Activated B cell treated with CpG ODN at 0.5 μM for 24 hours (primary cell): Measurements from ENCODE around the gene SRGAP2C. TPM values are rescaled to one million over a fixed set of nuclear protein-coding genes. Genes with fewer than 3 reads are reported as not detected.
"Not testable (repeated sequence)": the region's sequence is repeated elsewhere in the genome, so short reads cannot be mapped to it uniquely, and the experiment has no call there.

Experiments used
- ATAC-seq: fragments of 200-7000 bp; cut with Tn5 transposase; one replicate; pipeline ENCODE4 v1.10.0; 2021; ENCODE audit warnings: low read depth, mild to moderate bottlenecking, moderate library complexity
- CTCF ChIA-PET: fragments of 350-600 bp; sonication (Branson Sonifier 250); formaldehyde crosslinking; loops from one replicate; lab custom pipeline; 2021; ENCODE audit warnings: antibody characterized with exemption; lab: Charles Lee
- POLR2A ChIA-PET: fragments of 350-600 bp; sonication (Branson Sonifier 250); formaldehyde crosslinking; loops from one replicate; lab custom pipeline; 2021; ENCODE audit warnings: antibody characterized with exemption; lab: Charles Lee
- DNase-seq: peaks from one replicate; pipeline ENCODE4 v3.0.0; 2022
- H3K27ac Mint-ChIP-seq: one replicate; pipeline ENCODE4 v1.8.0; 2020; ENCODE audit warnings: mixed read lengths
- H3K27me3 Mint-ChIP-seq: one replicate; pipeline ENCODE4 v1.8.0; 2021; ENCODE audit warnings: mixed read lengths
- H3K36me3 Mint-ChIP-seq: one replicate; pipeline ENCODE4 v1.8.0; 2021; ENCODE audit warnings: low read depth, mixed read lengths
- H3K4me1 Mint-ChIP-seq: one replicate; pipeline ENCODE4 v1.8.0; 2021; ENCODE audit warnings: mixed read lengths
- H3K4me3 Mint-ChIP-seq: one replicate; pipeline ENCODE4 v1.8.0; 2020; ENCODE audit warnings: mild to moderate bottlenecking, mixed read lengths
- H3K9me3 Mint-ChIP-seq: one replicate; pipeline ENCODE4 v1.8.0; 2020; ENCODE audit warnings: mixed read lengths
- intact Hi-C: fragments of 100-400 bp; cut with micrococcal nuclease; formaldehyde crosslinking; loops from one replicate; pipeline ENCODE4 v1.15.1; 2024
- total RNA-seq: library from RNA; stranded (reverse); gene quantifications from 2 replicates; pipeline ENCODE4 v1.2.3, GENCODE V29; 2022

SRGAP2C gene
- total RNA-seq, 1 donor from 2014 or later = 23.8 TPM

DNA sequence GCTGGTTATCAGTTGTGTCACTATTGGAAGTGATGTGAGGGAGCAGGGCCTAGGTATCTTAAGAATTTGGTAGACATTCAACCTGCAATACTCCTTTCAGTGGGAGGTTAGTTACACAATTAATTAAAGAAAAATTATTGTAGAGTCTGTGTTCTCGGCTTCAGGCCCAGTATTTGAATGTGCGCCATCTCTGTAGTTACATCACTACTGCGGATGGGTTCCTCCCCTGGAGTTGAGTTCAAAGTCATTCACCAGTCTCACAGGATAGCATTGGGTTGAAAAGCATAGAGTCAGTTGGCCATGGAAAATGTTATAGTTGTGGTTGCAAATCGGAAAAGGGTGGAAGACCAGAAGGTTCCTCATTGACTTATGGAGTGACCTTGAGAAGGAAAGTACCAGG, 111.8 kb downstream of the SRGAP2C start:
- H3K36me3 Mint-ChIP-seq, intact Hi-C loops, POLR2A ChIA-PET, H3K27ac Mint-ChIP-seq, ATAC-seq, H3K4me1 Mint-ChIP-seq, DNase-seq, H3K27me3 Mint-ChIP-seq, H3K4me3 Mint-ChIP-seq, H3K9me3 Mint-ChIP-seq, CTCF ChIA-PET: not testable (repeated sequence)

DNA sequence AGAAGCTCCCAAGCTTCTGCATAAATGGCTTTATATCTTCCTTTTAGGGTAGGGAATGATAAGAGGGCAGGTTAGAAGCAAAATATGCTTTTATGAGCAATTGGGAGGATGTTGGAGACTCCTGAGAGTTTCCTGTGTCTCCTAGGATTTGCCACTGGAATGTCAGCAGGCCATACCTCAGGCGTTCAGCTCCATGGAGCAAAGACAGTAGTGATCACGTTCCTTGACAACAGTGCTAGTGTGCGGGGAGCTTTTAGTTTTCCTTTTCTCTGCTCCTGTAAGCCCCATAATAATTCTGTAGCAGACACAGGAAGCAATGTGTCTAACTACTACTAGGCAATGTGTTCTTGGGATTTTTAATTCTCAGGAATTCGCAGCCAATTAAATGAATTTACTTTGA, 113.8 kb downstream of the SRGAP2C start:
- POLR2A ChIA-PET, DNase-seq, H3K9me3 Mint-ChIP-seq, ATAC-seq, H3K27ac Mint-ChIP-seq, H3K36me3 Mint-ChIP-seq, H3K4me1 Mint-ChIP-seq, intact Hi-C loops, CTCF ChIA-PET, H3K27me3 Mint-ChIP-seq, H3K4me3 Mint-ChIP-seq: not testable (repeated sequence)

GRCh38 chr1:121299514-121300149, 114.9 kb downstream of the SRGAP2C start:
- POLR2A ChIA-PET, intact Hi-C loops, H3K27me3 Mint-ChIP-seq, H3K36me3 Mint-ChIP-seq, H3K27ac Mint-ChIP-seq, H3K9me3 Mint-ChIP-seq, H3K4me1 Mint-ChIP-seq, CTCF ChIA-PET, DNase-seq, H3K4me3 Mint-ChIP-seq: not testable (repeated sequence)
- peak; percentile 25 for ATAC-seq

DNA sequence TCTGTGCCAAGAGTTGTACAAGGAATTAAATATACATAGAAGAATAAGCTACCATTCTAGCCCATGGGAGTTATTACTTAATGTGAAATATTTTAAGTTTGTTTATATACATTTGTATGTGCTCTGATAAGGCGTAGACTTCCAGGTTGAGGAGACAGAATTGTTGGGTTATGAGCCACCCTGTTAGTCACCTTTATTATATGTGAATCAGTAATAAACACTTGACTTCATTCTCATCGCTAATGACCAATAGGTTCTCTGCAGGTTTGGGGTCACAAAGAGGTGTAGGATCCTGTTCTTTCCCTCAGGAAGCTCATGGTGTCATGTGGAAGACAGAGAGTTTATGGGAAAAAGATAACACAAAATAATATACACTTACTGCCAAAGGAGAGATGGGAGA, 117.1 kb downstream of the SRGAP2C start:
- H3K9me3 Mint-ChIP-seq, CTCF ChIA-PET, DNase-seq, H3K27ac Mint-ChIP-seq, H3K4me3 Mint-ChIP-seq, H3K4me1 Mint-ChIP-seq, H3K36me3 Mint-ChIP-seq, POLR2A ChIA-PET, ATAC-seq, intact Hi-C loops, H3K27me3 Mint-ChIP-seq: not testable (repeated sequence)

DNA sequence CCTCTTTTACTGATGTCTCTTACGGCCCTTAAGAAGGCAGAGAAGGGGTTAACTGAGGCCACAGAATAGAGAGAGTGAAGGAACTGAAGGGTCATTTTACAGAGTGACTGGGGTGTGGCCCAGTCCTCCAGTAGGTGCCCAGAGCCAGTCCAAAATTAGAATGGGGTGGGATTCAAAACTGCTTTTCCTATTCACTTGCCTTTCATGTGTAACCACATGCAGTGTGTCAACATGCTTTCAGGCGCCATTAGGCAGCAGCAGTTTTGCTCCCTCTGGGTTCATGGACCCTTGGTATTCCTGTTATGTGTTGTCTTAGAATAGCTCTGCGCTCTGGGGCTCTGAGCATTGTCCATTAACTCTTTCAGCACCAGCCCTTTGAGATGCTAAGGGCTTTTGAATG, 123.0 kb downstream of the SRGAP2C start:
- H3K36me3 Mint-ChIP-seq, intact Hi-C loops, H3K27me3 Mint-ChIP-seq, POLR2A ChIA-PET, H3K27ac Mint-ChIP-seq, H3K9me3 Mint-ChIP-seq, H3K4me1 Mint-ChIP-seq, ATAC-seq, CTCF ChIA-PET, H3K4me3 Mint-ChIP-seq, DNase-seq: not testable (repeated sequence)

DNA sequence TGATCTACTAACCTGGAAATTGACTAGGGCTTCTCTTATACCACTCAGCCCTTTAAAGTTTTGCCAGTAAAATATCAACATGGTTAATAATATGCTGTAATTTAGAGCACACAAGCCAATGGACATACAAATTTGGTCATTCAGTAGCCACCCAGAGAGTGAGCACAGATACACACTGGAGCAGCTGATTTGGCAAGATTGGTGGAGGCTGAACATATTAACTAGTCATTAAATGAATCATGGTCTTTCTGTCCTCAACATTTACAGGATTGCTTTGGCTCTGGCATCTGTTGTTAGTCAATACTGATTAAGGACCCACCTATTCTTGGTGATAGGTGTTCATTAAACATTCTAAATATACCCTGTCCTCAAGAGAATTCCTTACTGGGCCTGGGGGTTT, 130.7 kb downstream of the SRGAP2C start:
- H3K9me3 Mint-ChIP-seq, ATAC-seq, H3K27ac Mint-ChIP-seq, H3K4me3 Mint-ChIP-seq, H3K27me3 Mint-ChIP-seq, CTCF ChIA-PET, DNase-seq, intact Hi-C loops, H3K36me3 Mint-ChIP-seq, POLR2A ChIA-PET, H3K4me1 Mint-ChIP-seq: not testable (repeated sequence)

DNA sequence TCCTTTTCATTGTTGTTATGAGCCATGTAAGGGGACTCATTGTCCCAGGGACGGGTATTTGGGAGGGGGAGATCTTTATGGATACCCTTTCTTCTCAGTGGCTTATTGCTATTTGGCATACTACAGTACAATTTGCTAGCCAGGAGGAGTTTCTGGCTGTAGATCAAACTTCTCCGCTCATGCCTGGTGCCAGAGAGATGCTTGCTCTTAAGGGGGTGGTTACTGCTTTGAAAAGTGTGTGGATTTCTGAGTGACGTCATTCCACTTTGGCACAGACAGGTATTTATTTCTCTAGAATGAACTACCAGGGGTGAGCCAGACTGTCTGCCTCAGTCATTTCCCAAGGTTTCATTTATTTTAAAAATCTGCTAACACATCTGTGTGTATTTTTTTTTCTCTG, 131.3 kb downstream of the SRGAP2C start:
- H3K4me1 Mint-ChIP-seq, H3K4me3 Mint-ChIP-seq, CTCF ChIA-PET, H3K27ac Mint-ChIP-seq, H3K9me3 Mint-ChIP-seq, H3K36me3 Mint-ChIP-seq, intact Hi-C loops, POLR2A ChIA-PET, DNase-seq, H3K27me3 Mint-ChIP-seq, ATAC-seq: not testable (repeated sequence)

DNA sequence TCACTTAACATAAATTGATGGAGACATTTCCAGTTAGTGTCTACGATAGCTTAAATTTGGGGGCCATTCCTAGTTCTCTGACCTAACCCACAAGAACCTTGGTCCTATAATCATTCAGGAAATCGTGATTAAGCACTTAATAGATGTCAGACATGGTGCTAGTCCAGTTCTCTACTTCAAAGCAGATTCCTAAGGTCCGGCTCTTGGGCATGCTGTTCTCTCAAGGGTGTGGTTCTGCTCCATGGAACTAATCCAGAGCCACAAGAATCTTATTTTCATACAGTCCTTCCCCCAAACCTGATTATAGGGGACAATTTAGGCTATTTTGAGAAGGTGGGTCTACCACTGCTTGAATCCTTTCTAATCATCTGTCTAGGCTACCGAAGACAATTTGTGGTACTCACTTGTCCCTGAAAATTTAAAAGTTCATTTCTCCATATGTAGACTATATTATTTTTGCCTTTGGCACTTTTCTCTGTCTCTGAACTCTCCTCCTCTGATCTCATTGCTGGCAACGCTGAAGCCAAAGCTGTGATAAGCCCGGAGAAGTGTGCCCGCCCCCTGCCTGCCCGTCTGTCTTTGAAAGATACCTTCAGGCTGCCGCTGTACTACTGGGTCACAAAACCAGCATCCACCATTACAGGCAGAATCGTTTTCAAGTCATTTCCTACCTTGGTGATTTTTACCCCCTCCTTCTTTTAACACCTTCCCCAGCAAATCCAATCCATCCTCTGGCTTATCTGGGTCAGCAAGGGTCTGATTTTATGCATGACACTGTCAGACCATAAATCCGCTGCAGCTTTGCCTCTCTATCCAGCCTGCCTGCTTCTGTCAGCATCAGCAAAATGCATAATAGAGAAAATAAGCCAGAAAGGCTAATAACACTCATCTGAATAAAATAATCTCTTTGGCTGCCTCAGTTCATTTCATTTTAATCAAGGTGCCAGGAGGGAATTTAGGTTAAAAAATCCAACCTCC, 133.0 kb downstream of the SRGAP2C start:
- H3K27me3 Mint-ChIP-seq, intact Hi-C loops, POLR2A ChIA-PET, CTCF ChIA-PET, ATAC-seq, H3K4me1 Mint-ChIP-seq, H3K36me3 Mint-ChIP-seq, DNase-seq, H3K9me3 Mint-ChIP-seq, H3K27ac Mint-ChIP-seq, H3K4me3 Mint-ChIP-seq: not testable (repeated sequence)

- POLR2A ChIA-PET, H3K9me3 Mint-ChIP-seq, H3K4me1 Mint-ChIP-seq, intact Hi-C loops, H3K4me3 Mint-ChIP-seq, H3K27ac Mint-ChIP-seq, H3K27me3 Mint-ChIP-seq, DNase-seq, ATAC-seq, CTCF ChIA-PET, H3K36me3 Mint-ChIP-seq: not testable (repeated sequence)
Observed at GRCh38 chr1:121318687-121319086, 133.9 kb downstream of the SRGAP2C start.

- POLR2A ChIA-PET, H3K4me3 Mint-ChIP-seq, H3K4me1 Mint-ChIP-seq, ATAC-seq, intact Hi-C loops, H3K27ac Mint-ChIP-seq, H3K36me3 Mint-ChIP-seq, CTCF ChIA-PET, H3K9me3 Mint-ChIP-seq, DNase-seq, H3K27me3 Mint-ChIP-seq: not testable (repeated sequence)
Observed at GRCh38 chr1:121321660-121322059, 136.9 kb downstream of the SRGAP2C start.

- POLR2A ChIA-PET, H3K27me3 Mint-ChIP-seq, H3K9me3 Mint-ChIP-seq, H3K36me3 Mint-ChIP-seq, intact Hi-C loops, DNase-seq, H3K4me3 Mint-ChIP-seq, ATAC-seq, H3K27ac Mint-ChIP-seq, CTCF ChIA-PET, H3K4me1 Mint-ChIP-seq: not testable (repeated sequence)
Observed at GRCh38 chr1:121324726-121325125, 140.0 kb downstream of the SRGAP2C start.

GRCh38 chr1:121332141-121332540, 147.4 kb downstream of the SRGAP2C start:
- H3K27ac Mint-ChIP-seq, H3K27me3 Mint-ChIP-seq, H3K9me3 Mint-ChIP-seq, H3K4me3 Mint-ChIP-seq, H3K36me3 Mint-ChIP-seq, POLR2A ChIA-PET, intact Hi-C loops, H3K4me1 Mint-ChIP-seq, CTCF ChIA-PET, DNase-seq: not testable (repeated sequence)
- peak; percentile 70 for ATAC-seq
